Uterus (tissue), 4 donors: Measurements from ENCODE around the gene FAM107A. TPM values are rescaled to one million over a fixed set of nuclear protein-coding genes. Genes with fewer than 3 reads are reported as not detected.

Source experiments
- DNase-seq, 2 donors: peaks; one replicate each; pipeline ENCODE4 v3.0.0-alpha.2; 2019 to 2020
- H3K27ac ChIP-seq, 2 donors: fragments of 200-600 bp; sonication (generic); 1 replicate in 1 of 2; 2 replicates in 1 of 2; pipeline ENCODE4 v1.5.1; 2016 to 2018
- H3K27me3 ChIP-seq, 2 donors: fragments of 200-600 bp; sonication (generic); one replicate each; pipeline ENCODE4 v1.5.1; 2018 to 2019; ENCODE audit warnings: control low read depth in 1 of 2
- H3K36me3 ChIP-seq, 2 donors: fragments of 200-600 bp; sonication (generic); one replicate each; pipeline ENCODE4 v1.5.1; 2019; ENCODE audit warnings: control low read depth in 1 of 2
- H3K4me1 ChIP-seq, 2 donors: fragments of 200-600 bp; sonication (generic); one replicate each; pipeline ENCODE4 v1.5.1; 2018 to 2019; ENCODE audit warnings: control low read depth in 1 of 2
- H3K4me3 ChIP-seq, 2 donors: fragments of 200-600 bp; sonication (generic); 1 replicate in 1 of 2; 2 replicates in 1 of 2; pipeline ENCODE4 v1.5.1; 2018 to 2019; ENCODE audit warnings: mild to moderate bottlenecking in 1 of 2
- H3K9me3 ChIP-seq, 2 donors: fragments of 200-600 bp; sonication (generic); one replicate each; pipeline ENCODE4 v1.5.1; 2019; ENCODE audit warnings: control low read depth in 1 of 2
- CTCF ChIP-seq, 4 experiments: fragments of 200-600 bp in 2 of 4; fragments of 450-650 bp in 2 of 4; sonication (generic) in 2 of 4; IDR thresholded peaks; one replicate each; pipeline ENCODE4 v1.5.1; 2016 to 2019; ENCODE audit warnings: antibody characterized with exemption in 4 of 4, mild to moderate bottlenecking in 2 of 4, moderate library complexity in 1 of 4
- POLR2A ChIP-seq, 2 donors: fragments of 450-650 bp; IDR thresholded peaks; one replicate each; pipeline ENCODE4 v1.6.1; 2016; ENCODE audit warnings: antibody characterized with exemption in 2 of 2, mild to moderate bottlenecking in 1 of 2, moderate library complexity in 1 of 2
- intact Hi-C: fragments of 100-400 bp; cut with DNase I; formaldehyde crosslinking; loops from one replicate; pipeline ENCODE4 v1.15.1; 2023; ENCODE audit warnings: low total_unique reads
- total RNA-seq, 4 donors: library from RNA; depleted of rRNA in 3 of 4; stranded (reverse); fragments of >200 nt in 3 of 4; gene quantifications; one replicate each; pipeline versions ENCODE4 v1.1.0 to v1.2.4, GENCODE V29; 2014 to 2023
- donor health status: DM: yes; HTN: yes; CAD: no.

FAM107A gene
- total RNA-seq: 100 to 1,000 TPM in 1 of 4 donors, 10 to 100 TPM in 3; 16.2 to 140 (median 61.2) TPM

GRCh38 chr3:58577269-58577821 lies at the start of gene FAM107A:
FAM107A (minus strand) TSS chr3:58577391; CDS start chr3:58569860, 7,531 bp downstream.
- H3K36me3 ChIP-seq: no peaks in the 10 kb centered on the region
- H3K27ac ChIP-seq: peak within 1 kb of the TSS; percentile 71 to 82
- intact Hi-C loops: no loop called here
- no peaks in the 10 kb centered on the region for H3K4me1 ChIP-seq
- no peaks in the 10 kb centered on the region for H3K27me3 ChIP-seq
- no peak for TF ChIP-seq POLR2A (IDR thresholded peaks at IDR 0.05)
- TF ChIP-seq CTCF (IDR thresholded peaks at IDR 0.05): peak in 3 of 4 experiments; percentile 25 to 39 (median 27)
- H3K9me3 ChIP-seq: no peaks in the 10 kb centered on the region
- DNase-seq: peak; percentile 45 to 71
- H3K4me3 ChIP-seq: peak within 1 kb of the TSS; percentile 2 to 21

GRCh38 chr3:58625196-58625824 lies 48.1 kb upstream of the FAM107A start:
- TF ChIP-seq POLR2A (IDR thresholded peaks at IDR 0.05) (no peak), CTCF (IDR thresholded peaks at IDR 0.05) (no peak)
- intact Hi-C loops: no loop called here
- Histone ChIP-seq H3K9me3 (no peaks in the 10 kb centered on the region), H3K4me3 (no peak overlapping the region), H3K27me3 (no peaks in the 10 kb centered on the region), H3K36me3 (no peaks in the 10 kb centered on the region), H3K4me1 (peaks cover 0 to 11% of the 10 kb centered on the region in 2 donors), H3K27ac (no peak overlapping the region)
- no peak for DNase-seq

GRCh38 chr3:58624550-58624949 lies 47.4 kb upstream of the FAM107A start:
- peaks cover 0 to 11% of the 10 kb centered on the region in 2 donors for H3K4me1 ChIP-seq
- no peak for TF ChIP-seq CTCF (IDR thresholded peaks at IDR 0.05)
- no peak for TF ChIP-seq POLR2A (IDR thresholded peaks at IDR 0.05)
- H3K27ac ChIP-seq: no peak overlapping the region
- DNase-seq: no peak
- H3K36me3 ChIP-seq: no peaks in the 10 kb centered on the region
- H3K4me3 ChIP-seq: no peak overlapping the region
- no peaks in the 10 kb centered on the region for H3K27me3 ChIP-seq
- no peaks in the 10 kb centered on the region for H3K9me3 ChIP-seq
- intact Hi-C loops: no loop called here

- TF ChIP-seq POLR2A (IDR thresholded peaks at IDR 0.05) (no peak), CTCF (IDR thresholded peaks at IDR 0.05) (no peak)
- H3K4me3 ChIP-seq: no peak overlapping the region
- no peak overlapping the region for H3K27ac ChIP-seq
- DNase-seq: no peak
- no peaks in the 10 kb centered on the region for H3K27me3 ChIP-seq
- H3K4me1 ChIP-seq: peaks cover 0 to 11% of the 10 kb centered on the region in 2 donors
- intact Hi-C loops: no loop called here
- H3K9me3 ChIP-seq: no peaks in the 10 kb centered on the region
- no peaks in the 10 kb centered on the region for H3K36me3 ChIP-seq
Measured at GRCh38 chr3:58623961-58624360, 46.8 kb upstream of the FAM107A start.

GRCh38 chr3:58623478-58623877 lies 46.3 kb upstream of the FAM107A start:
- H3K27me3 ChIP-seq: no peaks in the 10 kb centered on the region
- intact Hi-C loops: no loop called here
- DNase-seq: no peak
- TF ChIP-seq CTCF (IDR thresholded peaks at IDR 0.05) (no peak), POLR2A (IDR thresholded peaks at IDR 0.05) (no peak)
- H3K4me1 ChIP-seq: peaks cover 0 to 8% of the 10 kb centered on the region in 2 donors
- no peaks in the 10 kb centered on the region for H3K9me3 ChIP-seq
- no peak overlapping the region for H3K27ac ChIP-seq
- H3K4me3 ChIP-seq: no peak overlapping the region
- no peaks in the 10 kb centered on the region for H3K36me3 ChIP-seq
